Measurements from ENCODE around the gene LNX2.

The LNX2 gene

DNA sequence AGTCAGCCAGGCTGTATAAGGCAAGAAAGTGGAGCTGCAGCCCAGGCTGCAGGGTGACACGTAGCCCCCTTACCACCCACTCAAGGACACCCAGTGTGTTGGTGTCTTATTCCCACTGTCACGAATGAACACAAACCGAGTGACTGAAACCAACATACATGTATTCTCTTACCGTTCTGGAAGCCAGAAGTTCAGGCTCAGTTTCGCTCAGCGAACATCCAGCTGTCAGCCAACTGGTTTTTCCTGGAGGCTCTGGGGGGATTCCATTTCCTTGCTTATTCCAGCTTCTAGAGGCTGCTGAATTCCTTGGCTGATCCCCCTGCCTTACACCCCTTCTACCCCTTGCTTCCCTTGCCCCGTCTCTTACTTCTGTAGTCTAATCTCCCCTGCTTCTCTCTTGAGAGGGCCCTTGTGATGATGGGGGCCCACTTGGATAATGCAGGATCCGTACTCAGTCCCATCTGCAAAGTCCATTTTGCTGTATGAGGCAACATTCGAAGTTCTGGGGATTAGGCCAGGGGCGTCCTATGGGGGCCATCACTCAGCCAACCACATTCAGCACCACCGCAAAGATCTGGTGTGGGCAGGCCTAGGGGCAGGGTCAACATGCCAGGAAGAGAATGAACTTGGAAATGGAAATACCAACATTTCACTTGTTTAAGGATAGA is 122.6 kb downstream of the LNX2 start:
- no peak for DNase-seq

DNA sequence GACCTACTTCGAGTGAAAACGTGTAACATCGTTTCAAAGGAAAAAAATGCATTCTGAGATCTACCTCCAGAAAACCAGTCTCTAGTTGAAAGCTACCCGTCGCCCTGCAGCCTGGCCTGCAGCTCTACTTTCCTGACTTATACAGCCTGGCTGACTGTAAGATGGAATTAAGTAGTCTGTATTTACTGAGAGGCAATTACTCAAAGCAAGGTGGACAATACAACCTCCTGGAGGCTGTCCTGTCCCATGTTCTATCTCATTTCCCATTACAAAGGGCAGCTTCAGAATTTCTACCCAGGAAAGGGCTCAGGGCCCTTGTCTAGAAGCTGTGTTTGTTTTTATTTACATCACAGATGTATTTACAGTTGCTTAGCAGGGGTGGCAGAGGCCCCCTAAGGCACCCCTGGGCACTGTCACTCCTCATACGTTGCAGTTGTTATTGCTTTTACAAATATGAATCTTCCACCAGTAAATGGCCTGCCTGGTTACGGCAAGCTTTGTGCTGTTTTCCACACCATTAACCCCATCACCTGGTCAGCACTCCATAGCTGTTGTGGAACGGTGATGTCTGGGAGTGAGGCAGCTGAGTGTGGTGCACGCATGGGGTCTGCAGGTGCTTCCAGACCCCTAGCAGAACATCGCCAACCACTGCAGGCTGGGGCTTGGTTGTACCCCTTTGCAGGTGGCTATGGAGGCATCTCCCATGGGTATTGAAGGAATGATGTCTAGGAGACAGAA is 123.6 kb downstream of the LNX2 start:
- DNase-seq, result no peak

DNA sequence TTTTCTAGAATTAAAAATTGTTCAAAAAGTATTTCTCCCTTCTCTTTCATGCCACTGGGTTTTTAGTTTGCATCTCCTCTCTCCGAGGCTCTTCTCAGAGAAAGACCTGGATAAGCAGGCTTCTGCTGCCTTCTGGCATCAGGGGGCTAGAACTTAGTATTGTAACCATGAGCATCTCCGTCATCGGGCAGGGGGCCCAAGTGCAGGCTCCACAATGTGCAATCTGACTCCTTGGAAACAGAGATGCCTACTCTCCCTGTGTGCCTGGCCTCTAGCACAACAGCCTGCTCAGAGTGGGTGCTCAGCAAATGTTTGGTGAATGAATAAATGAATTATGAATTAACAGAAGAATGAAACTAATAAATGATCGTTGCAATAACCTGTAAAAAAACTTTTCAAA is 124.3 kb downstream of the LNX2 start:
- no peak for DNase-seq

All from GOT3 (cell line).